OCI-LY7 (cell line): ENCODE measurements around the gene RAB6A.

Experiments
- EZH2phosphoT487 ChIP-seq: fragments of 200-600 bp; sonication (generic); IDR thresholded peaks from 2 replicates; pipeline ENCODE4 v1.6.1; 2018; ENCODE audit warnings: low read depth, borderline replicate concordance, mild to moderate bottlenecking, mixed run types, antibody characterized with exemption, low read length, moderate library complexity, mixed read lengths
- TF ChIP-seq, protein P1 (sequence below): fragments of 200-600 bp; sonication (generic); conservative IDR thresholded peaks from 2 replicates; pipeline ENCODE4 v1.5.1; 2014; ENCODE audit warnings: mild to moderate bottlenecking, antibody characterized with exemption, low read length, moderate library complexity, mixed read lengths

DNA sequence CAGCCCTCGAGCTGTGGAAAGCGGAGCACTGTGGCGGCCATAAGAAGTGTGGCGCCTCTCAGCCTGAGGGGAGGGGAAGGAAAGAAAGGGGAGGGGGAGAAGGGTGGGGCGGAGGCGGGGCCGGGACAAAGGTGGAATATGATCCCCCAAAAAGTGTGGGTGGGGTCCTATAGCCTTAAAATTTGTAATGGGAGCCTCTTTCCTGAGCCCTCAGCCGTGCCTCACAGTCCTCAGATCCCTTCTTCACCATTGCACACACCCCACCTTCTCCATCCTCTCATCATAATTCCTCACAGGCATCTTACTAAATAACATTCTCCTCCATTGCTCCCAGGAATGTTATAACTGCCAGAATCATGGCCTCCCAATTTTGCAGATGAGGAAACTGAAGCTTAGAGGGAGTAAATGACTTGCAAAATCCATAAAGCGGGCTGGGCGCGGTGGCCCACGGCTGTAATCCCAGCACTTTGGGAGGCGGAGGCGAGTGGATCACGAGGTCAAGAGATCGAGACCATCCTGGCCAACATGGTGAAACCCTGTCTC lies 600 bp upstream of the RAB6A start:
- TF ChIP-seq, protein P1, sequence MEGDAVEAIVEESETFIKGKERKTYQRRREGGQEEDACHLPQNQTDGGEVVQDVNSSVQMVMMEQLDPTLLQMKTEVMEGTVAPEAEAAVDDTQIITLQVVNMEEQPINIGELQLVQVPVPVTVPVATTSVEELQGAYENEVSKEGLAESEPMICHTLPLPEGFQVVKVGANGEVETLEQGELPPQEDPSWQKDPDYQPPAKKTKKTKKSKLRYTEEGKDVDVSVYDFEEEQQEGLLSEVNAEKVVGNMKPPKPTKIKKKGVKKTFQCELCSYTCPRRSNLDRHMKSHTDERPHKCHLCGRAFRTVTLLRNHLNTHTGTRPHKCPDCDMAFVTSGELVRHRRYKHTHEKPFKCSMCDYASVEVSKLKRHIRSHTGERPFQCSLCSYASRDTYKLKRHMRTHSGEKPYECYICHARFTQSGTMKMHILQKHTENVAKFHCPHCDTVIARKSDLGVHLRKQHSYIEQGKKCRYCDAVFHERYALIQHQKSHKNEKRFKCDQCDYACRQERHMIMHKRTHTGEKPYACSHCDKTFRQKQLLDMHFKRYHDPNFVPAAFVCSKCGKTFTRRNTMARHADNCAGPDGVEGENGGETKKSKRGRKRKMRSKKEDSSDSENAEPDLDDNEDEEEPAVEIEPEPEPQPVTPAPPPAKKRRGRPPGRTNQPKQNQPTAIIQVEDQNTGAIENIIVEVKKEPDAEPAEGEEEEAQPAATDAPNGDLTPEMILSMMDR = peak; percentile 11; the same call in 1 of the 2 replicates
- TF ChIP-seq EZH2phosphoT487 = no peak
